Measurements from ENCODE around the gene MC1R. TPM values are rescaled to one million over a fixed set of nuclear protein-coding genes. Genes with fewer than 3 reads are reported as not detected.

Gene MC1R
- total and polyA plus RNA-seq, 4 donors = 0.19 to 3.3 (median 0.30) TPM

- Histone ChIP-seq H3K9ac (ENCODE audit: low read depth in 1 of 2, low read length in 2 of 2) (no peak overlapping the region), H3K4me1 (ENCODE audit: control insufficient read depth in 4 of 4, insufficient read depth in 4 of 4, low read length in 3 of 4) (peaks cover 7 to 16% (median 9%) of the 10 kb centered on the region in 4 donors), H3K27me3 (ENCODE audit: control insufficient read depth in 4 of 4, insufficient read depth in 4 of 4, low read length in 3 of 4) (no peaks in the 10 kb centered on the region), H3K9me3 (ENCODE audit: control insufficient read depth in 4 of 4, low read length in 3 of 4) (no peaks in the 10 kb centered on the region), H3K4me3 (ENCODE audit: low read depth in 1 of 3, low read length in 3 of 3) (no peak overlapping the region), H3K36me3 (ENCODE audit: control insufficient read depth in 4 of 4, insufficient read depth in 3 of 4, low read depth in 1 of 4, low read length in 3 of 4) (peaks cover 0 to under 1% (median 0%) of the 10 kb centered on the region in 4 donors), H3K27ac (ENCODE audit: low read depth in 1 of 2, low read length in 2 of 2) (no peak overlapping the region)
- TF ChIP-seq, protein P1, sequence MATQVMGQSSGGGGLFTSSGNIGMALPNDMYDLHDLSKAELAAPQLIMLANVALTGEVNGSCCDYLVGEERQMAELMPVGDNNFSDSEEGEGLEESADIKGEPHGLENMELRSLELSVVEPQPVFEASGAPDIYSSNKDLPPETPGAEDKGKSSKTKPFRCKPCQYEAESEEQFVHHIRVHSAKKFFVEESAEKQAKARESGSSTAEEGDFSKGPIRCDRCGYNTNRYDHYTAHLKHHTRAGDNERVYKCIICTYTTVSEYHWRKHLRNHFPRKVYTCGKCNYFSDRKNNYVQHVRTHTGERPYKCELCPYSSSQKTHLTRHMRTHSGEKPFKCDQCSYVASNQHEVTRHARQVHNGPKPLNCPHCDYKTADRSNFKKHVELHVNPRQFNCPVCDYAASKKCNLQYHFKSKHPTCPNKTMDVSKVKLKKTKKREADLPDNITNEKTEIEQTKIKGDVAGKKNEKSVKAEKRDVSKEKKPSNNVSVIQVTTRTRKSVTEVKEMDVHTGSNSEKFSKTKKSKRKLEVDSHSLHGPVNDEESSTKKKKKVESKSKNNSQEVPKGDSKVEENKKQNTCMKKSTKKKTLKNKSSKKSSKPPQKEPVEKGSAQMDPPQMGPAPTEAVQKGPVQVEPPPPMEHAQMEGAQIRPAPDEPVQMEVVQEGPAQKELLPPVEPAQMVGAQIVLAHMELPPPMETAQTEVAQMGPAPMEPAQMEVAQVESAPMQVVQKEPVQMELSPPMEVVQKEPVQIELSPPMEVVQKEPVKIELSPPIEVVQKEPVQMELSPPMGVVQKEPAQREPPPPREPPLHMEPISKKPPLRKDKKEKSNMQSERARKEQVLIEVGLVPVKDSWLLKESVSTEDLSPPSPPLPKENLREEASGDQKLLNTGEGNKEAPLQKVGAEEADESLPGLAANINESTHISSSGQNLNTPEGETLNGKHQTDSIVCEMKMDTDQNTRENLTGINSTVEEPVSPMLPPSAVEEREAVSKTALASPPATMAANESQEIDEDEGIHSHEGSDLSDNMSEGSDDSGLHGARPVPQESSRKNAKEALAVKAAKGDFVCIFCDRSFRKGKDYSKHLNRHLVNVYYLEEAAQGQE (IDR thresholded peaks at IDR 0.05) = no peak
- TF ChIP-seq EGR1 (IDR thresholded peaks at IDR 0.05; ENCODE audit: low read depth in 2 of 2) (no peak), ZBTB33 (IDR thresholded peaks at IDR 0.05) (no peak), HNF4G (IDR thresholded peaks at IDR 0.05) (no peak), RXRA (IDR thresholded peaks at IDR 0.05) (no peak), GABPA (IDR thresholded peaks at IDR 0.05 in 1 of 2, conservative IDR thresholded peaks at IDR 0.05 in 1 of 2) (no peak)
- TF ChIP-seq, protein P2, sequence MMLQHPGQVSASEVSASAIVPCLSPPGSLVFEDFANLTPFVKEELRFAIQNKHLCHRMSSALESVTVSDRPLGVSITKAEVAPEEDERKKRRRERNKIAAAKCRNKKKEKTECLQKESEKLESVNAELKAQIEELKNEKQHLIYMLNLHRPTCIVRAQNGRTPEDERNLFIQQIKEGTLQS (IDR thresholded peaks at IDR 0.05) = no peak
- 93% methylated on average over 5 of the region's 5 CpGs for WGBS
- no peak for DNase-seq (ENCODE audit: low spot score)
These were observed 32.8 kb downstream of the MC1R start for GRCh38 chr16:89951509-89951908.

DNA sequence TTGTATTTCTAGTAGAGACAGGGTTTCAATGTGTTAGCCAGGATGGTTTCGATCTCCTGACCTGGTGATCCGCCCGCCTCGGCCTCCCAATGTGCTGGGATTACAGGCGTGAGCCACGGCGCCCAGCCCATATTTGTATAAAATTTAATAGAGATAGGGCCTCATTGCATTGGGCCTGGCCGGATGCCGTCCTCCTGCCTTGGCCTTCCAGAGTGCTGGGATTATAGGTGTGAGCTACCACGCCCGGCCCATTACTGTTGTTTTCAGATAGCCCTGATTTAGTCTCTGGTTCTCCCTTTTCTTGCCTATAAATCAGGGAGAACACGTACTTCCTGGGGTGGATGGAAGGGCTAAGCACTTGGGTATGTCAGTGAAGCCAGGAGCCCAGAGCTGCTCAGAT, 33.4 kb downstream of the MC1R start:
- H3K4me1 ChIP-seq (ENCODE audit: control insufficient read depth in 4 of 4, insufficient read depth in 4 of 4, low read length in 3 of 4) = peaks cover 7 to 16% (median 9%) of the 10 kb centered on the region in 4 donors
- WGBS = 95% methylated on average over 12 of the region's 12 CpGs

DNA sequence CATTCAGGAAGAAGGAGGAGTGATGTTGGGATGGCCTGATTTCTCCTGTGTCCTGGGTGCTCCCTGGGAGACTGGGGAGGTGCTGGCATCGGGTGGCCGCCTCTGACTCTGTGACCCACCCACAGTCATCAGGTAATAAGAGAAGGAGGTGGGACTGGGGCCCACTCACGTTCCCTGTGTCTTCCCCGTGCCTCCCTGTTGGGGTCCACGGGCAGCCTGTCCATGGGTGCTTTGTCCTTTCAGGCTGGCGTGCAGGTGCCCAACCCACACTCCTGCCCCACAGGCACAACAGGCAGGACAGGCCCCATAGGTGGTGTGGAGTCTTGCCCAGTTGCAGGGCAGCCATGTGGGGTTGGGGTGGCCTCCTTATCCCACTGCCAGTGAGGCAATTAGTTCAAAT, 33.9 kb downstream of the MC1R start:
- peaks cover 0 to 9% (median 1%) of the 10 kb centered on the region in 4 donors for H3K36me3 ChIP-seq (ENCODE audit: control insufficient read depth in 4 of 4, insufficient read depth in 3 of 4, low read depth in 1 of 4, low read length in 3 of 4)
- DNase-seq (ENCODE audit: low spot score) = no peak
- H3K27ac ChIP-seq (ENCODE audit: low read depth in 1 of 2, low read length in 2 of 2) = no peak overlapping the region
- no peaks in the 10 kb centered on the region for H3K27me3 ChIP-seq (ENCODE audit: control insufficient read depth in 4 of 4, insufficient read depth in 4 of 4, low read length in 3 of 4)
- no peak overlapping the region for H3K9ac ChIP-seq (ENCODE audit: low read depth in 1 of 2, low read length in 2 of 2)
- H3K4me1 ChIP-seq (ENCODE audit: control insufficient read depth in 4 of 4, insufficient read depth in 4 of 4, low read length in 3 of 4) = peaks cover 7 to 16% (median 9%) of the 10 kb centered on the region in 4 donors
- 97% methylated on average over 6 of the region's 6 CpGs for WGBS
- H3K4me3 ChIP-seq (ENCODE audit: low read depth in 1 of 3, low read length in 3 of 3) = no peak overlapping the region
- no peaks in the 10 kb centered on the region for H3K9me3 ChIP-seq (ENCODE audit: control insufficient read depth in 4 of 4, low read length in 3 of 4)
- TF ChIP-seq EGR1 (IDR thresholded peaks at IDR 0.05; ENCODE audit: low read depth in 2 of 2) = no peak
- no peak for TF ChIP-seq YY1 (IDR thresholded peaks at IDR 0.05)
- TF ChIP-seq HNF4G (IDR thresholded peaks at IDR 0.05) = no peak
- no peak for TF ChIP-seq FOXA1 (IDR thresholded peaks at IDR 0.05)
- TF ChIP-seq GABPA (IDR thresholded peaks at IDR 0.05 in 1 of 2, conservative IDR thresholded peaks at IDR 0.05 in 1 of 2) = no peak
- no peak for TF ChIP-seq TAF1 (conservative IDR thresholded peaks at IDR 0.05)
- no peak for TF ChIP-seq SP1 (IDR thresholded peaks at IDR 0.05)
- no peak for TF ChIP-seq NR2F2 (IDR thresholded peaks at IDR 0.05)
- no peak for TF ChIP-seq ZBTB33 (IDR thresholded peaks at IDR 0.05)
- no peak for TF ChIP-seq HNF4A (conservative IDR thresholded peaks at IDR 0.05)
- TF ChIP-seq, protein P3, sequence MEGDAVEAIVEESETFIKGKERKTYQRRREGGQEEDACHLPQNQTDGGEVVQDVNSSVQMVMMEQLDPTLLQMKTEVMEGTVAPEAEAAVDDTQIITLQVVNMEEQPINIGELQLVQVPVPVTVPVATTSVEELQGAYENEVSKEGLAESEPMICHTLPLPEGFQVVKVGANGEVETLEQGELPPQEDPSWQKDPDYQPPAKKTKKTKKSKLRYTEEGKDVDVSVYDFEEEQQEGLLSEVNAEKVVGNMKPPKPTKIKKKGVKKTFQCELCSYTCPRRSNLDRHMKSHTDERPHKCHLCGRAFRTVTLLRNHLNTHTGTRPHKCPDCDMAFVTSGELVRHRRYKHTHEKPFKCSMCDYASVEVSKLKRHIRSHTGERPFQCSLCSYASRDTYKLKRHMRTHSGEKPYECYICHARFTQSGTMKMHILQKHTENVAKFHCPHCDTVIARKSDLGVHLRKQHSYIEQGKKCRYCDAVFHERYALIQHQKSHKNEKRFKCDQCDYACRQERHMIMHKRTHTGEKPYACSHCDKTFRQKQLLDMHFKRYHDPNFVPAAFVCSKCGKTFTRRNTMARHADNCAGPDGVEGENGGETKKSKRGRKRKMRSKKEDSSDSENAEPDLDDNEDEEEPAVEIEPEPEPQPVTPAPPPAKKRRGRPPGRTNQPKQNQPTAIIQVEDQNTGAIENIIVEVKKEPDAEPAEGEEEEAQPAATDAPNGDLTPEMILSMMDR (IDR thresholded peaks at IDR 0.05; ENCODE audit: low read depth, low read length, missing input control) = no peak
- no peak for TF ChIP-seq RXRA (IDR thresholded peaks at IDR 0.05)
- TF ChIP-seq, protein P2 (IDR thresholded peaks at IDR 0.05) = no peak
- TF ChIP-seq JUND (IDR thresholded peaks at IDR 0.05) = no peak

More for the DNA sequence above, 33.4 kb downstream of the MC1R start:
- no peak for DNase-seq (ENCODE audit: low spot score)
- H3K9me3 ChIP-seq (ENCODE audit: control insufficient read depth in 4 of 4, low read length in 3 of 4) = no peaks in the 10 kb centered on the region
- no peak overlapping the region for H3K9ac ChIP-seq (ENCODE audit: low read depth in 1 of 2, low read length in 2 of 2)
- peaks cover 0 to 5% (median 0%) of the 10 kb centered on the region in 4 donors for H3K36me3 ChIP-seq (ENCODE audit: control insufficient read depth in 4 of 4, insufficient read depth in 3 of 4, low read depth in 1 of 4, low read length in 3 of 4)
- H3K4me3 ChIP-seq (ENCODE audit: low read depth in 1 of 3, low read length in 3 of 3) = no peak overlapping the region
- H3K27ac ChIP-seq (ENCODE audit: low read depth in 1 of 2, low read length in 2 of 2) = no peak overlapping the region
- TF ChIP-seq FOXA1 (IDR thresholded peaks at IDR 0.05) (no peak), RAD21 (IDR thresholded peaks at IDR 0.05) (no peak), EGR1 (IDR thresholded peaks at IDR 0.05; ENCODE audit: low read depth in 2 of 2) (no peak), FOXA2 (IDR thresholded peaks at IDR 0.05) (no peak), SP1 (IDR thresholded peaks at IDR 0.05) (no peak)
- H3K27me3 ChIP-seq (ENCODE audit: control insufficient read depth in 4 of 4, insufficient read depth in 4 of 4, low read length in 3 of 4) = no peaks in the 10 kb centered on the region
